Activated naive CD8-positive, alpha-beta T cell treated with anti-CD3 and anti-CD28 coated beads, Interleukin-2, amount 10 ng/mL, durations not matched to agents 7 days and 5 days (primary cell): ENCODE data around the gene NWD2. TPM values are rescaled to one million over a fixed set of nuclear protein-coding genes. Genes with fewer than 3 reads are reported as not detected.

Experiments
- ATAC-seq: fragments of 150-1000 bp; cut with Tn5 transposase; one replicate; pipeline ENCODE4 v1.10.0; 2021; ENCODE audit warnings: low read depth, moderate library complexity
- POLR2A ChIA-PET: fragments of 350-600 bp; sonication (Branson Sonifier 250); formaldehyde crosslinking; loops from one replicate; lab custom pipeline; 2021; ENCODE audit warnings: antibody characterized with exemption; lab: Charles Lee
- DNase-seq: peaks from one replicate; pipeline ENCODE4 v3.0.0; 2021
- H3K27ac Mint-ChIP-seq: one replicate; pipeline ENCODE4 v1.8.0; 2022; ENCODE audit warnings: mild to moderate bottlenecking, mixed read lengths
- H3K27me3 Mint-ChIP-seq: one replicate; pipeline ENCODE4 v1.8.0; 2022; ENCODE audit warnings: mild to moderate bottlenecking, moderate library complexity, mixed read lengths
- H3K36me3 Mint-ChIP-seq: one replicate; pipeline ENCODE4 v1.8.0; 2021; ENCODE audit warnings: mild to moderate bottlenecking, mixed read lengths
- H3K4me1 Mint-ChIP-seq: one replicate; pipeline ENCODE4 v1.8.0; 2021; ENCODE audit warnings: mixed read lengths
- H3K4me3 Mint-ChIP-seq: one replicate; pipeline ENCODE4 v1.8.0; 2022; ENCODE audit warnings: mild to moderate bottlenecking, moderate library complexity, mixed read lengths
- H3K9me3 Mint-ChIP-seq: one replicate; pipeline ENCODE4 v1.8.0; 2021; ENCODE audit warnings: mixed read lengths
- total RNA-seq, 2 experiments: library from RNA; stranded (reverse); gene quantifications; one replicate each; pipeline ENCODE4 v1.2.3, GENCODE V29; 2021

Gene NWD2
- total RNA-seq, 2 experiments from 2014 or later: not detected

DNA sequence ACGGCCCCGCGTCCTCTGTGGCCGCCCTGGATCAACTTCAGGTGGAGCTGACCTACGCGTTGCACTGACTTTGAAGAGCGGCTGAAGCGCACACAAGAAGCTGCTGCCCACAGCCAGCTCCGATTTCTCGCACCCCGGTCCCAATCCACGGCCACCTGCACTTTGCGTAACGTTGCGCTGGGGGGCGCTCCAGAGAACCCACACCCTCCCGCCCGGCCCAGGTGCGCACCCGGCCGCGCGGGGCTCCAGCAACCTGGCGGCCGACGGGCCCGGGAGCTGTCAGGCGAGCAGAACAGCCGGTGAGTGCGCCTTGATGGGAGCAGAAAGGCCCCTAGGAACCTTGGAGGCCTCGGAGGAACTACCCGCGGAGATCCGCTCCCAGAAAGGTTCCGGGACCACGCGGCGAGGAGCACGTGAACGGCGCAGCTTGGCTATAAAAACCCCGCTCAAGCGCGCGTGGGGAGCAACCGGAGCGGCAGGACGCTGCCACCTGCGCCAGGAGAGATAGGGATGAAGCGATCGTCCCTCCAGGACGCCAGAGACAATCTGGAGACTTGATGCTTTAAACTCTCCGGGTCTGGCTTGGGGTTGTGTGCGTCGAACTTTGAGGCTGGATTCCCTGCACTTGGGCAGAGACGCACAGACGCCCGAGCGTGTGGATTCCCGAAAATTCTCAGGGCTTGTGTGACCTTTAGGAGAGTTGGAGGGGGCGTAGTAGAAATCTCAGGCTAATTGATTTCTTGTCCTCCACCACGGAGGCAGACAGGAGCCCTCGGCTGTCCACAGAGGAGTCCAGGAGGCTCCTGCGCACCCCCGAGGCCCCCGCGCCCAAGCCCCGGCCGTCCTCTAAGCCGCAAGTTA, 591 bp upstream of the NWD2 start:
- H3K4me3 Mint-ChIP-seq: no peak overlapping the region
- H3K36me3 Mint-ChIP-seq: no peaks in the 10 kb centered on the region
- no peak overlapping the region for H3K27ac Mint-ChIP-seq
- POLR2A ChIA-PET: no interaction called here
- ATAC-seq: no peak
- no peaks in the 10 kb centered on the region for H3K4me1 Mint-ChIP-seq
- H3K9me3 Mint-ChIP-seq: no peaks in the 10 kb centered on the region
- peak; percentile 23 for DNase-seq
- H3K27me3 Mint-ChIP-seq: peaks cover 56% of the 10 kb centered on the region

GRCh38 chr4:37245391-37245954, 930 bp downstream of the NWD2 start:
- POLR2A ChIA-PET: no interaction called here
- Mint-ChIP-seq H3K36me3 (no peaks in the 10 kb centered on the region), H3K4me3 (peak overlapping the region; percentile 39), H3K27ac (peak overlapping the region; percentile 64), H3K27me3 (peaks cover 51% of the 10 kb centered on the region), H3K9me3 (no peaks in the 10 kb centered on the region), H3K4me1 (no peaks in the 10 kb centered on the region)
- ATAC-seq: no peak
- no peak for DNase-seq

DNA sequence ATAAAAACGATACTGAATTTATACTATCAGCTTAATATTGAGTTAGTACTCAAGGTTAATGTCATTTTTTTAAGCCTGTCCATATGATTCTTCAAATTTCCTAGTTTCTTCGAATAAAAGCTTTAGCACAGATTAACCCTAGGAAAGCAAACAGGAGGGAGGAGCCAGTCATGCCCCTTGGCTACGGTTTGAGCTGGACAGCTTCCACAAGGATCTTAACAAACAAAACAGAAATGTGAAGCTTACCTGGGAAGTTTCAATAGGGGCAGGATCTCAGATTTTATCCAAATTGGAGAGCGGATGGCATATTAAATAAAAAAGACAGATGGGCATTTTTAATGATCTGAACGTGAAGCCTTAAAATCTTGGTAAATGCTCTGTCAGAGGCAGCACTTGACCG, 2.3 kb downstream of the NWD2 start:
- Mint-ChIP-seq H3K9me3 (no peaks in the 10 kb centered on the region), H3K27me3 (peaks cover 47% of the 10 kb centered on the region), H3K4me3 (no peak overlapping the region), H3K27ac (no peak overlapping the region), H3K4me1 (no peaks in the 10 kb centered on the region), H3K36me3 (no peaks in the 10 kb centered on the region)
- POLR2A ChIA-PET: no interaction called here
- DNase-seq: no peak
- no peak for ATAC-seq

DNA sequence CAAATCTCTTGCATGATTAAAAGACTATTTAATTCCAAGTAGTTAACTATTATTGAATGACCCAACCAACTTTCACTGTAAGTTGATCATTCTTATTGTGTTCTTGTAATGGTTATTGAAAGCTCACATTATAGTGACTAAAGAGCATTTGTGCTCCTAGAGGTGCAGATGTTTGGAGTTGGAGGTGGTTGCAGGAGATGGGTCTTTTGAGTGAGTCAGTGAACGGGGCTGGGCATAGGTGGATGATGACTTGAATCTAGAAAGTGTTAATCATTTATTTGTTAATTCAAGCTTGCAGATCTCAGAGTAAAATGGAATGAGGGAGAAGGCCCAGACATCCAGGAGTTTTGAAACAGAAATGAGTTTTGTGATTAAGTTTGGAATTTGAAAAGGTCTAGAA, 13.7 kb downstream of the NWD2 start:
- Mint-ChIP-seq H3K4me3 (no peak overlapping the region), H3K36me3 (no peaks in the 10 kb centered on the region), H3K9me3 (no peaks in the 10 kb centered on the region), H3K4me1 (no peaks in the 10 kb centered on the region), H3K27ac (no peak overlapping the region), H3K27me3 (no peaks in the 10 kb centered on the region)
- POLR2A ChIA-PET: no interaction called here
- no peak for DNase-seq
- no peak for ATAC-seq

GRCh38 chr4:37268319-37268718, 23.8 kb downstream of the NWD2 start:
- POLR2A ChIA-PET: no interaction called here
- DNase-seq (no peak), ATAC-seq (no peak)
- no peak overlapping the region for H3K4me3 Mint-ChIP-seq
- no peaks in the 10 kb centered on the region for H3K4me1 Mint-ChIP-seq
- no peak overlapping the region for H3K27ac Mint-ChIP-seq
- H3K27me3 Mint-ChIP-seq: peaks cover 2% of the 10 kb centered on the region
- H3K9me3 Mint-ChIP-seq: no peaks in the 10 kb centered on the region
- H3K36me3 Mint-ChIP-seq: no peaks in the 10 kb centered on the region

- H3K36me3 Mint-ChIP-seq: no peaks in the 10 kb centered on the region
Measured at GRCh38 chr4:37279121-37279520, 34.6 kb downstream of the NWD2 start.

DNA sequence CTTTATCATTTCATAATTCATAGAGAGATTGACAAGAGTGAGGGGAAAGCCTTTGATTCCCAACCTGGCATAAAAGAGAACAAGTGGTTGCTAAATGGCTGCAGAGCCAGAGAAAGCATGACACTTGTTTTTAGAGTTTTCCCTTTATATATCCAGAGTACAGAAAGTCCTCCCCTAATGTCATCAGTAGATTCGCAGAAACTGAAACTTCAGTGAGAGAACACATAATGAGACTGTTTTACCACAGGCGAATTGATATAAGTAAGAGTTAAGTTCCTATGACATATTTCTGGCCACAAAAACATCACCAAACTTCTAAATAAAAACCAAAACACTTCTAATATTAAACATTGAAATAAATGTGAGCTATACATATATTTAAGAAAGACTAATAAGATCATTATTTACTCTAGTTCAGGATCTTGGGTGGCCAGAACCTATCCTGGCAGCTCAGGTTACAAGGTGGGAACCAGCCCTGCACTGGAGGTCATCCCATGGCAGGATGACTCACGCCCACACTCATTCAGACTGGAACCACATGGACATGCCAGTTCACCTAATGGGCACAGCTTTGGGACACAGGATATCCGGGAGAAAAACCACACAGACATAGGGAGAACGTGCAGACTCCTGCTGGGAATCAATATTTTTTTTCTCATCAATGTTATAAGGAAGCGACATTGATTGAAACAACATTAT, 35.5 kb downstream of the NWD2 start:
- Mint-ChIP-seq H3K27ac (no peak overlapping the region), H3K9me3 (no peaks in the 10 kb centered on the region), H3K27me3 (peaks cover 2% of the 10 kb centered on the region), H3K4me1 (no peaks in the 10 kb centered on the region), H3K4me3 (no peak overlapping the region), H3K36me3 (no peaks in the 10 kb centered on the region)
- no peak for DNase-seq
- no peak for ATAC-seq
- POLR2A ChIA-PET: no interaction called here

More at GRCh38 chr4:37279121-37279520, 34.6 kb downstream of the NWD2 start:
- POLR2A ChIA-PET: no interaction called here
- peaks cover 2% of the 10 kb centered on the region for H3K27me3 Mint-ChIP-seq
- no peak overlapping the region for H3K27ac Mint-ChIP-seq
- no peak for ATAC-seq
- H3K9me3 Mint-ChIP-seq: peaks cover under 1% of the 10 kb centered on the region
- no peaks in the 10 kb centered on the region for H3K4me1 Mint-ChIP-seq
- no peak for DNase-seq
- no peak overlapping the region for H3K4me3 Mint-ChIP-seq

GRCh38 chr4:37299468-37299867, 54.9 kb downstream of the NWD2 start:
- Mint-ChIP-seq H3K27ac (no peak overlapping the region), H3K9me3 (no peaks in the 10 kb centered on the region), H3K36me3 (no peaks in the 10 kb centered on the region), H3K27me3 (no peaks in the 10 kb centered on the region), H3K4me1 (no peaks in the 10 kb centered on the region), H3K4me3 (no peak overlapping the region)
- POLR2A ChIA-PET: no interaction called here
- DNase-seq (no peak), ATAC-seq (no peak)

- Mint-ChIP-seq H3K9me3 (no peaks in the 10 kb centered on the region), H3K4me1 (no peaks in the 10 kb centered on the region), H3K27ac (no peak overlapping the region), H3K27me3 (no peaks in the 10 kb centered on the region), H3K4me3 (no peak overlapping the region), H3K36me3 (no peaks in the 10 kb centered on the region)
- no peak for DNase-seq
- no peak for ATAC-seq
- POLR2A ChIA-PET: no interaction called here
Measured at GRCh38 chr4:37304612-37305011, 60.1 kb downstream of the NWD2 start.

DNA sequence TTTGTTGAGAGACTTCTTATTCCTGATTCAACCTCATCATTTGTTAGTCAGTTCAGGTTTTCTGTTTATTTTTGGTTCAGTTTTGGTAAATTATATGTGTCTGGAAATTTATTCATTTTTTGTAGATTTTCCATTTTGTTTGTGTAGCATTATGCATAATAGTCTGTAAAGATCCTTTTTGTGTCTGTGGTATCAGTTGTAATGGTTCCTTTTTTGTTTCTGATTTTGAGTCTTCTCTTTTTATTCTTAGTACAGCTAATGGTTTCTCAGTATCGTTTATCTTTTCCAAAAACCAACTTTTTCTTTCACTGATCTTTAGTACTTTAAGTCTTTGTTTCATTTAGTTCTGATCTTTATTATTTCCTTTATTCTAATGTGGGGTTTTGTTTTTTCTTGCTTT, 61.4 kb downstream of the NWD2 start:
- no peaks in the 10 kb centered on the region for H3K4me1 Mint-ChIP-seq

DNA sequence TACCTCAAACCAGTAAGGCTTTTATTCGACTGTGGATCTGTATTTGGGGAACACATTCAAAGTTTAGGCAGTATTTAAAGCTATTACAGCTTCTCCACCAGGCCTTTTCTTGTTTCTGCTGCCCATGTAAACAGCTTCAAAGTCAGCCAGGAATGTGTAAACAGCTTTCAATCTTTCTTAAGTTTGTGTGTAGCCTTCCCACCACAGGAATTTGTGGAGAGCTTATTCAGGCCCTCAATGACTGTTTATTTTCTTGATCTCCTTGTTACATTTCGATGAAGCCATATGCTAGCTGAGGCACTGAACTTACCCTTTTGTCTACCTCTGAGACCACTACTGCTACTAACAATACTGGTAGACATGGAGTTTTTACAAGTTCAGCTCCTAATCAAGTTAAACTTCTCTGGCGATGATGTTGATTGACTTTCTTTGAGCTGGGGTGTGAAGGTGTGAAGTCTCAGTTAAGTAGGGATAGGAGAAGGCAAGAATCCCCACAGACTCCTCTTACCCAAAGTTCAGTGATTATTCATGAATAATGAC, 72.6 kb downstream of the NWD2 start:
- H3K27ac Mint-ChIP-seq: no peak overlapping the region

More for the DNA sequence above, 61.4 kb downstream of the NWD2 start:
- Mint-ChIP-seq H3K9me3 (no peaks in the 10 kb centered on the region), H3K27me3 (no peaks in the 10 kb centered on the region), H3K36me3 (no peaks in the 10 kb centered on the region), H3K4me3 (no peak overlapping the region), H3K27ac (no peak overlapping the region)
- ATAC-seq (no peak), DNase-seq (no peak)
- POLR2A ChIA-PET: no interaction called here

DNA sequence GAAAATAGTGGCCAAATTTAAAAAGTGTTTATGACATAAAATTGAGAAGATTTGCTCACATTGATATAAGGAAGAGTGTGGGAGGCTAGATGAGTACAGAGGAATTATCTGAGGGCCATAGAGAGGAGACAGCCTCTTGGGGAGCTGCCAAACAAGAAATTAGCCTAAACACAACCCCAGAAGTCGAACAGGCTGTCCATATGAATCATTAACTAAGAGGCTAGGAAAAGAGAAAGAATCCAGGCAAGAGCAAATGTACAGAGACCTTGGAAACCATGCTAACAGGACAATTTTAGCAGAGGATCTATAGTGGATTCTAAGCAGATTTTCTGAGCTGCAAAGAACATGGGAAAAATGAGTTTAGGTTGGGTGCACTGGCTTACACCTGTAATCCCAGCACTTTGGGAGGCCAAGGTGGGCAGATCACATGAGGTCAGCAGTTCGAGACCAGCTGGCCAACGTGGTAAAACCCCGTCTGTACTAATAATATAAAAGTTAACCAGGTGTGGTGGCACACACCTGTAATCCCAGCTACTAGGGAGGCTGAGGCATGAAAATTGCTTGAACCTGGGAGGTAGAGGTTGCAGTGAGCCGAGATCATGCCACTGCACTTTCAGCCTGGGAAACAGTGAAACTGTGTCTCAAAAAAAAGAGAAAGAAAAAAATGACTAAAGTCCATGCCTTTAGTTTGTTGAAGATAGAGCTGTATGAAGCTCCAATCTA, 76.1 kb downstream of the NWD2 start:
- H3K27me3 Mint-ChIP-seq: peaks cover 2% of the 10 kb centered on the region
- H3K36me3 Mint-ChIP-seq: no peaks in the 10 kb centered on the region
- no peak overlapping the region for H3K4me3 Mint-ChIP-seq
- H3K27ac Mint-ChIP-seq: no peak overlapping the region
- no peaks in the 10 kb centered on the region for H3K4me1 Mint-ChIP-seq
- no peaks in the 10 kb centered on the region for H3K9me3 Mint-ChIP-seq
- ATAC-seq (no peak), DNase-seq (no peak)
- POLR2A ChIA-PET: no interaction called here

More for the DNA sequence above, 72.6 kb downstream of the NWD2 start:
- ATAC-seq (no peak), DNase-seq (no peak)
- POLR2A ChIA-PET: no interaction called here
- Mint-ChIP-seq H3K4me3 (no peak overlapping the region), H3K9me3 (no peaks in the 10 kb centered on the region), H3K4me1 (no peaks in the 10 kb centered on the region), H3K27me3 (peaks cover 2% of the 10 kb centered on the region), H3K36me3 (no peaks in the 10 kb centered on the region)

GRCh38 chr4:37322122-37322521, 77.6 kb downstream of the NWD2 start:
- Mint-ChIP-seq H3K4me3 (no peak overlapping the region), H3K4me1 (no peaks in the 10 kb centered on the region), H3K36me3 (no peaks in the 10 kb centered on the region), H3K9me3 (no peaks in the 10 kb centered on the region), H3K27ac (no peak overlapping the region), H3K27me3 (peaks cover 2% of the 10 kb centered on the region)
- POLR2A ChIA-PET: no interaction called here
- DNase-seq (no peak), ATAC-seq (no peak)
